Measurements from ENCODE around the gene KCTD20. TPM values are rescaled to one million over a fixed set of nuclear protein-coding genes. Genes with fewer than 3 reads are reported as not detected.

KCTD20 gene
- total RNA-seq, 4 donors from 2014 or later, result 31.5 to 40.4 (median 37.8) TPM

DNA sequence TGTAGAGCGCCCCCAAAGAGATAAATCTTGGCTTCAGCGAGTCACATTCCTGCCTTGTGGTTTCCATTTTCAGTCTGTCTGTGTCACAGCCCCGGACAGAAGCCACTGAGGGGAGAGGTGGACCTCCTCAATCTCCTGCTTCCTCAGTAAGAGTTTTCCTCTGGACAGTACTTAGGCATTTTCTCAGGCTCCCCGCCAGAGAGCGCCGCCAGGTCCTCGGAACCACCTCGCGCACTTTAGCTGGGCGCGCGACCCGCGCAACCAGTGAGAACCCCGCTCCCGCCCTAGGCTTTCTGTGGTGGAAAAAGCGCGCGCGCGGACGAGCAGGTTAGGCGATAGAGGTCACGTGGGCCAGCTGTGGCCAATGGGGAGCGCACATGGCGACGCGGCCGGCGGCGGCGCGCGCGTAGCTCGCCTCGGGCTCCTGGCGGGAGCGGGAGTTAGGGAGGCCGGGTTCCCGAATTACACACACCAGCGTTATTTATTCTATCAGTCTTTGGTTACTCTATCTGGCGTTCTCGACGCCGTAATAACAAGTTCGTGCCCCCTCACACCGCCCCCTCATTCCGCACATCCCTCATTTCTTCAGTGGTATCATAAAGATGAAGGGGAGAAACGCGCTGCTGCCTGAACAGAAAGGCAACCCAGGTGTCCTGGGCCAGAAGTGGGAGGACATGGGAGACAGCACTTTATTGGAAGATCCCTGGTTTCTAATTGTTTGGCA is 19.5 kb upstream of the KCTD20 start:
- H3K27ac ChIP-seq, result peak overlapping the region; percentile 64 to 88 (median 75)
- peak overlapping the region; percentile 49 to 66 (median 50) for H3K4me3 ChIP-seq
- no peaks in the 10 kb centered on the region for H3K27me3 ChIP-seq
- TF ChIP-seq POLR2A (IDR thresholded peaks at IDR 0.05), result peak; percentile 63 to 66
- TF ChIP-seq, protein P1, sequence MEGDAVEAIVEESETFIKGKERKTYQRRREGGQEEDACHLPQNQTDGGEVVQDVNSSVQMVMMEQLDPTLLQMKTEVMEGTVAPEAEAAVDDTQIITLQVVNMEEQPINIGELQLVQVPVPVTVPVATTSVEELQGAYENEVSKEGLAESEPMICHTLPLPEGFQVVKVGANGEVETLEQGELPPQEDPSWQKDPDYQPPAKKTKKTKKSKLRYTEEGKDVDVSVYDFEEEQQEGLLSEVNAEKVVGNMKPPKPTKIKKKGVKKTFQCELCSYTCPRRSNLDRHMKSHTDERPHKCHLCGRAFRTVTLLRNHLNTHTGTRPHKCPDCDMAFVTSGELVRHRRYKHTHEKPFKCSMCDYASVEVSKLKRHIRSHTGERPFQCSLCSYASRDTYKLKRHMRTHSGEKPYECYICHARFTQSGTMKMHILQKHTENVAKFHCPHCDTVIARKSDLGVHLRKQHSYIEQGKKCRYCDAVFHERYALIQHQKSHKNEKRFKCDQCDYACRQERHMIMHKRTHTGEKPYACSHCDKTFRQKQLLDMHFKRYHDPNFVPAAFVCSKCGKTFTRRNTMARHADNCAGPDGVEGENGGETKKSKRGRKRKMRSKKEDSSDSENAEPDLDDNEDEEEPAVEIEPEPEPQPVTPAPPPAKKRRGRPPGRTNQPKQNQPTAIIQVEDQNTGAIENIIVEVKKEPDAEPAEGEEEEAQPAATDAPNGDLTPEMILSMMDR (IDR thresholded peaks at IDR 0.05), result peak; percentile 40 to 89 (median 74)
- DNase-seq, result peak; percentile 99 to 100 (median 99)
- peaks cover 0 to 6% (median 2%) of the 10 kb centered on the region in 4 donors for H3K4me1 ChIP-seq
- no peaks in the 10 kb centered on the region for H3K36me3 ChIP-seq
- no peaks in the 10 kb centered on the region for H3K9me3 ChIP-seq

DNA sequence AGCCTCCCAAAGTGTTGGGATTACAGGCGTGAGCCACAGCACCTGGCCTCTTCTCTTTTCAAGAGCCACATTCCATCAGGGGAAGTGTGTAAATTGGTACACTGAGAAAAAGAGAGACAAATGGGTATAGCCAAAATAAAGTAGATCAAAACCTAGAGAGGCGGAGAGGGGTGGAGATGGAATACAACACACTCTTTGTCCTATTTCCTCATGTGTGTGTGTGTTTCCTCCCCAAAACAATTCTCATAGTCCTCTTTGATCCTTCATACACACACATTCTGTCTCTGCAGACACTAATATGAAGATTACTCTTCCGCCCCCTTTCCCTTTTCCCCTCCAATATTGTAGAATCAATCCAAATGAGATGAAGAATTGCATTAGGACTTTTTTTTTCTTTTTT is 16.2 kb upstream of the KCTD20 start:
- DNase-seq, result no peak
- no peaks in the 10 kb centered on the region for H3K9me3 ChIP-seq
- no peak overlapping the region for H3K27ac ChIP-seq
- H3K27me3 ChIP-seq, result no peaks in the 10 kb centered on the region
- peaks cover 0 to 6% (median 2%) of the 10 kb centered on the region in 4 donors for H3K4me1 ChIP-seq
- H3K36me3 ChIP-seq, result no peaks in the 10 kb centered on the region
- H3K4me3 ChIP-seq, result no peak overlapping the region
- TF ChIP-seq POLR2A (IDR thresholded peaks at IDR 0.05), result no peak
- TF ChIP-seq, protein P1 (IDR thresholded peaks at IDR 0.05), result no peak

DNA sequence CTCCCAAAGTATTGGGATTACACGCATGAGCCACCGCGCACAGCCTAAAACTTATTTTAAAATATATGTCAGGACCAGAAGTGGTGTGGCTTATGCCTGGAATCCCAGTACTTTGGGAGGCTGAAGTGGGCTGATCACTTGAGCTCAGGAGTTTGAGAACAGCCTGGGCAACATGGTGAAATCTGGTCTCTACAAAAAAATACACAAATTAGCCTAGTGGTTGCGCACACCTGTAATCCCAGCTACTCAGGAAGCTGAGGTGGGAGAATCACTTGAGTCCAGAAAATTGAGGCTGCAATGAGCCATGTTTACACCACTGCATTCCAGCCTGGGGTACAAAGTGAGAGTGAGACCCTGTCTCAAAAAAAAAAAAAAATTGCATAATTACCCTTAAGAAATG is 13.9 kb upstream of the KCTD20 start:
- Histone ChIP-seq H3K9me3 (no peaks in the 10 kb centered on the region), H3K4me1 (no peaks in the 10 kb centered on the region), H3K36me3 (no peaks in the 10 kb centered on the region), H3K27me3 (no peaks in the 10 kb centered on the region), H3K4me3 (no peak overlapping the region), H3K27ac (no peak overlapping the region)
- TF ChIP-seq POLR2A (IDR thresholded peaks at IDR 0.05), result no peak
- TF ChIP-seq, protein P1 (IDR thresholded peaks at IDR 0.05), result peak in 4 of 6 experiments; percentile 7 to 63 (median 50)
- DNase-seq, result no peak

DNA sequence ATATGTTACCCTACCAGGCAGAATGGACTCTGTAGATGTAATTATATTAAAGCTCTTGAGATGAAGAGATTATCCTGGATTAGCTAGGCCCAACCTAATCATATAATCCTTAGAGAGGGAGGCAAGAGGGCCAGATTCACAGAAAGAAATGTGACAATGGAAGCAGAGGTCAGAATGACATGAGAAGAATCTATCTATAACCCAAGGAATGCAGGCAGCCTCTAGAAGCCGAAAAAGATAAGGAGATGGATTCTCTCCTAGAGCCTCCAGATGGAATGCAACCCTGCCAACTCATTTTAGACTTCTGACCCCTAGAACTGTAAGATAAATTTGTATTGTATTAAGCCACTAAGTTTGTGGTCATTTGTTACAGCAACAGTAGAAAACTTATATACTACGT is 12.4 kb upstream of the KCTD20 start:
- TF ChIP-seq, protein P1 (IDR thresholded peaks at IDR 0.05), result no peak
- TF ChIP-seq POLR2A (IDR thresholded peaks at IDR 0.05), result no peak
- DNase-seq, result no peak

DNA sequence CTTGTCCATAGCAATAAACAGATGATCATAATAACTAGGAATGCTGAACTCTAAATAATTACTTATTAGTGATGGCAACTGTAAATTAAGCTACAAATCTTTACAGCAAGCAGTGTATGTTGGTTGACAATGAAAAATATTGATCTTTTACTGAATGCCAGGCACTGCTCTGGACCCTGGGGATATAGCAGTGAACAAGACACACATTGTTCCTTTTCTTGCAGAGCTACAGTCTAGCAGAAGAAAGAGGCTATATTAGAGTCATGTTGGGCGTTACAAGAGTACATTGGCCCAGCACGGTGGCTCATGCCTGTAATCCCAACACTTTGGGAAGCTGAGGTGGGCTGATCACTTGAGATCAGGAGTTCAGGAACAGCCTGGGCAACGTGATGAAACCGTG is 11.6 kb upstream of the KCTD20 start:
- H3K9me3 ChIP-seq, result no peaks in the 10 kb centered on the region
- H3K27me3 ChIP-seq, result no peaks in the 10 kb centered on the region
- no peak for DNase-seq
- no peak overlapping the region for H3K4me3 ChIP-seq
- no peak overlapping the region for H3K27ac ChIP-seq
- H3K4me1 ChIP-seq, result no peaks in the 10 kb centered on the region
- H3K36me3 ChIP-seq, result no peaks in the 10 kb centered on the region
- TF ChIP-seq, protein P1 (IDR thresholded peaks at IDR 0.05), result no peak
- no peak for TF ChIP-seq POLR2A (IDR thresholded peaks at IDR 0.05)

More for the DNA sequence above, 12.4 kb upstream of the KCTD20 start:
- H3K36me3 ChIP-seq, result no peaks in the 10 kb centered on the region
- no peaks in the 10 kb centered on the region for H3K9me3 ChIP-seq
- no peaks in the 10 kb centered on the region for H3K27me3 ChIP-seq
- H3K4me1 ChIP-seq, result no peaks in the 10 kb centered on the region
- H3K27ac ChIP-seq, result no peak overlapping the region
- no peak overlapping the region for H3K4me3 ChIP-seq
